Left ventricle myocardium inferior (tissue), 1 donor: Measurements from ENCODE around the gene TULP1. TPM values are rescaled to one million over a fixed set of nuclear protein-coding genes. Genes with fewer than 3 reads are reported as not detected.

Experiments
- DNase-seq: peaks from one replicate; pipeline ENCODE4 v3.0.0-alpha.2; 2020
- H3K27ac ChIP-seq: fragments of 200-600 bp; replicated peaks from 2 replicates; pipeline ENCODE4 v1.8.0; 2021
- H3K27me3 ChIP-seq: fragments of 200-600 bp; 2 replicates; pipeline ENCODE4 v1.8.0; 2021; ENCODE audit warnings: low read depth
- H3K36me3 ChIP-seq: fragments of 200-600 bp; 2 replicates; pipeline ENCODE4 v1.8.0; 2021
- H3K4me1 ChIP-seq: fragments of 200-600 bp; 2 replicates; pipeline ENCODE4 v1.8.0; 2021
- H3K4me3 ChIP-seq: fragments of 200-600 bp; 2 replicates; pipeline ENCODE4 v1.8.0; 2021; ENCODE audit warnings: mild to moderate bottlenecking, moderate library complexity
- H3K9me3 ChIP-seq: fragments of 200-600 bp; replicated peaks from 2 replicates; pipeline ENCODE4 v1.8.0; 2021
- CTCF ChIP-seq: fragments of 200-600 bp; IDR thresholded peaks from 2 replicates; pipeline ENCODE4 v1.8.0; 2021; ENCODE audit warnings: antibody characterized with exemption, mild to moderate bottlenecking, borderline replicate concordance
- intact Hi-C: fragments of 100-400 bp; cut with micrococcal nuclease; formaldehyde crosslinking; loops from one replicate; pipeline ENCODE4 v1.11.0; 2022
- total RNA-seq: library from RNA; stranded (reverse); fragmentation: NEBNext Ultra II Directional; extraction: Animal tissue kit (Norgen Biotek cat#: 25700); gene quantifications from one replicate; pipeline ENCODE4 v1.2.1, GENCODE V29; 2021
- donor health status: DM: no; HTN: yes; CAD: no; lungs with severe emphysema.

Gene TULP1
- total RNA-seq, 1 donor from 2014 or later = not detected

- Histone ChIP-seq H3K27me3 (no peaks in the 10 kb centered on the region), H3K36me3 (no peaks in the 10 kb centered on the region), H3K9me3 (no peaks in the 10 kb centered on the region), H3K4me3 (no peak overlapping the region), H3K27ac (peak overlapping the region; percentile 87), H3K4me1 (peaks cover 86% of the 10 kb centered on the region)
- no peak for TF ChIP-seq CTCF
- intact Hi-C loops = no loop called here
- DNase-seq = no peak
Observed at GRCh38 chr6:35488517-35488862, 24.2 kb downstream of the TULP1 start.

DNA sequence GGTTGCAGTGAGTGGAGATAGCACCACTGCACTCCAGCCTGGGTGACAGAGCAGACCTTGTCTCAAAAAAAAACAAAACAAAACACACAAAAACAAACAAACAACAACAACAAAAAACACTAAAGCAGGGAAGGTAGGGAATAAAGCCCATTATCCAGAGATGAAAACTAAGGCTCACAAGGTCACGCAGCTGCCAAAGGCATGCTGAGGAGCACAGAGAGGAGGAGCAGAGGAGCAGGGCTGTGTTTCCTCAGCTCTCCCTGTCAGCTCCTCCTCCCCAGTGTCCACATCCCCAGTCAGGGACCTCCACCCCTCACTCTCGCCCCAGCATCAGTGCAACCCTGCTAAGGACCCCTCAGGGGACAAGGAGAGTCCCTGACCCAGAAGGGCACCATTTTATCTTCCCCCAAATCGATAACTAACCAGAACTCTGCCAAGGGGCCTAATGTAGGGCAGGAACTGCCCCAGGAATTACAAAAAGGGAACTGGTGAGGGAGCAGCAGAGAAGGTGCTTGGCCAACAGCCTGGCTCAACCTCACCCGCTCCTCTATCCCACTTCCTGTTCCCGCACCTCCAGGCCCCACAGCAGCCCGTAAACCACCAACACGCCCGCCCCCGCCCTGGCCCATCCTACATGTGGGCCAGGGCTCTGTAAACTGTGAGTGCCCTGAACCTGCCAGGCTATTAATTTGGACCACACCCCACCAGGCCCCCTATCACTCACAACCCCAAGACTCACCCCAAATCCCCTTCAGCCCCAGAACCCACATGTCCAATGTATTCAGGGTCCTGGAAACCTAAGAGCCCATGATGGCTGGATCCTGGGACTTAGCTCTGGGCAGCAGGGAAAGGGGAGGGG lies 24.8 kb downstream of the TULP1 start:
- Histone ChIP-seq H3K27me3 (no peaks in the 10 kb centered on the region), H3K4me3 (no peak overlapping the region), H3K27ac (peak overlapping the region; percentile 87), H3K4me1 (peaks cover 80% of the 10 kb centered on the region), H3K9me3 (no peaks in the 10 kb centered on the region), H3K36me3 (no peaks in the 10 kb centered on the region)
- DNase-seq = peak; percentile 16
- TF ChIP-seq CTCF = no peak
- intact Hi-C loops = no loop called here

DNA sequence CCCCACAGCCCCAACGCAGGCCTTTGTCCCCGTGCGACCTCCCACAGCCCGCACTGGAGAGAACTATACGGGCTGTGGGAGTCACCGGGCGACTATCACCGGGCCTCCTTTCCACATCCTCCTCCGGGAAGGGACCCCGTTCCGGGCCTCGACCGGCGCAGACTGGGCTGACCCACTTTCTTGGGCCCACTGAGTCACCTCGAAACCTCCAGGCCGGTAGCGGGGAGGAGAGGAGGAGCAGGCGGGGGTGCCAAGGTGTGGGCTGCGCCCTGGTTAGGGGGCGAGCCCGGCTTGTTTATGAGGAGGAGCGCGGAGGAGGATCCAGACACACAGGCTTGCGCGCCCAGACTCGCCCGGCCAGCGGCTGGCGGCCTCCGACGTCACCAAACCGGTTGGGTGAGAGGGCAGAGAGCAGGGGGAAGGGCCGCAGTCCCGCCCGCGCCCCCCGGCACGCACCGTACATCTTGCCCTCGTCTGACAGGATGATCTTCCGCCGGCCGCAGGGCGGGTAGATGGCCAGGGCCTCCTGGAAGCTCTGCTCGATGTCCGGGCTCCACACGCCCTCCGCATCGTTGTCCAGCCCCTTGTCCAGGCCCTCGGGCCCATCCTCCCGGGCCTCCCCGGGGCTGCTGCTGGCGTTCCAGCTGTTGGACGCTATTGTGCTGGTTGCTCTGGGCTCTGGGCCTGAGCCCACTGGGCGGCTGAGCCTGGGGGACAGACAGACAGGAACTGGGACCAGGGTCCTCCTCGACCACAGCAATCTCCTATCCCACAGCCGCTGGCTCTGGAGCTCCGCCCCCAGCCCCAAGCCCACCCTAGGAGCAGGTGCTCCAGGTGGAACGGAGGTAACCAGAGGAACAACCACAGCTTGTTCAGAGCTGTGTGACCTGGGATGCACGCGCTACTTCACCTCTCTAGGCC lies 26.4 kb downstream of the TULP1 start:
- no peaks in the 10 kb centered on the region for H3K9me3 ChIP-seq
- peak; percentile 36 for DNase-seq
- TF ChIP-seq CTCF = no peak
- H3K27me3 ChIP-seq = no peaks in the 10 kb centered on the region
- peaks cover 70% of the 10 kb centered on the region for H3K4me1 ChIP-seq
- intact Hi-C loops = no loop called here
- peak overlapping the region; percentile 76 for H3K27ac ChIP-seq
- peak overlapping the region; percentile 54 for H3K4me3 ChIP-seq
- H3K36me3 ChIP-seq = peaks cover 7% of the 10 kb centered on the region

DNA sequence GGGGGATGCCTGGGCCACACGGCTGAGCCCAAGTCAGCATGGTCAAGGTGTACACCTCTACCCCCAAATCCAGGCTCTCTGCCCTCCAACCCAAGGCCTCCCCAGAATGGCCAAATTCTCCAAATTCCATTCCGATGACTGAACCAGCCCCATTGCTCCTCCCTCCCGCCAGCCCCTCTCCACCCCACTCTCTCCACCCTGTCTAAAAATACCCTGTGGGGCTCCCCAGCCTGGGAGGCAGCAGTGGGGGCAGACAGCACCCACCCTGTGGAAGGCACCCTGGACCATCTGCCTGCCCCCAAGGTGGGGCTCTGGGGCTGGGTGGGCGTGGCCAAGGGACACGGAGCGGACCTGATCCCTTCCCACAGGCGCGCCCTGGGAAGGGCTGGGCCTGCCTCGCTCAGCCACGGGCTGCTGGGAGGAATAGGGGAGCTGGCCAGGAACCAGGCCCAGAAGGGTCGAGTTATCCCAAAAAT lies 27.3 kb downstream of the TULP1 start:
- H3K27me3 ChIP-seq = no peaks in the 10 kb centered on the region
- peak overlapping the region; percentile 76 for H3K27ac ChIP-seq
- no peak for TF ChIP-seq CTCF
- H3K4me3 ChIP-seq = peak overlapping the region; percentile 54
- no peak for DNase-seq
- H3K4me1 ChIP-seq = peaks cover 70% of the 10 kb centered on the region
- intact Hi-C loops = no loop called here
- peaks cover 8% of the 10 kb centered on the region for H3K36me3 ChIP-seq
- H3K9me3 ChIP-seq = no peaks in the 10 kb centered on the region

DNA sequence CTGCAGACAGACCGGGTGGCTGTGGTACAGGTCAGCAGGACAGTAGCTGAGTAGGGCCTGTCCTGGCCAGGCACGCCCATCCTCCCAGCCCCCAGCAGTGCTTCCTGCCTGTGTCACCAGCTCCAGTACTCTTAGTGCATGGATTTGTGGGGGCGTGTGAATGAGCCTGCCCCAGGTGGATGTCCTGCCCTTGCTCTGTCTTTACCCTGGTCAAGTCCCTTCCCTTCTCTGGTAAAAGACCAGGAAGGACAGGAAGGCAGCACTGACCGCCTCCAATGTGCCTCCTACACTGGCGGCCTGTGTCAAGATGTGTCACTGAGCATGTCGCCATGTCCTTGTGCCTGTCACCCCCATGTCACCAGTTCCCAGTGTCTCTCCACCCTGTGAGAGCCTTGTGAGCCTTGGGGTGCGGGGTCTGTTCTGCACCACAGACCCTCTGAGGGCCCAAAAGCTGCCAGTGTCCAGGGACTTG lies 27.7 kb downstream of the TULP1 start:
- peak overlapping the region; percentile 76 for H3K27ac ChIP-seq
- no peak overlapping the region for H3K4me3 ChIP-seq
- no peaks in the 10 kb centered on the region for H3K9me3 ChIP-seq
- H3K36me3 ChIP-seq = peaks cover 13% of the 10 kb centered on the region
- no peak for DNase-seq
- no peak for TF ChIP-seq CTCF
- no peaks in the 10 kb centered on the region for H3K27me3 ChIP-seq
- intact Hi-C loops = no loop called here
- H3K4me1 ChIP-seq = peaks cover 66% of the 10 kb centered on the region
